Activated CD4-positive, alpha-beta T cell treated with anti-CD3 and anti-CD28 coated beads, Interleukin-2, Interleukin-4, amounts not matched to agents 100 ng/mL and 50 ng/mL, durations not matched to agents 16 hours and 8 hours (primary cell): ENCODE data around the gene MYRIP.
"Not testable (repeated sequence)": the region's sequence is repeated elsewhere in the genome, so short reads cannot be mapped to it uniquely, and the experiment has no call there.

ENCODE experiments used
- DNase-seq: peaks from one replicate; pipeline ENCODE4 v3.0.0-alpha.2; 2020; ENCODE audit warnings: low spot score

The MYRIP gene

DNA sequence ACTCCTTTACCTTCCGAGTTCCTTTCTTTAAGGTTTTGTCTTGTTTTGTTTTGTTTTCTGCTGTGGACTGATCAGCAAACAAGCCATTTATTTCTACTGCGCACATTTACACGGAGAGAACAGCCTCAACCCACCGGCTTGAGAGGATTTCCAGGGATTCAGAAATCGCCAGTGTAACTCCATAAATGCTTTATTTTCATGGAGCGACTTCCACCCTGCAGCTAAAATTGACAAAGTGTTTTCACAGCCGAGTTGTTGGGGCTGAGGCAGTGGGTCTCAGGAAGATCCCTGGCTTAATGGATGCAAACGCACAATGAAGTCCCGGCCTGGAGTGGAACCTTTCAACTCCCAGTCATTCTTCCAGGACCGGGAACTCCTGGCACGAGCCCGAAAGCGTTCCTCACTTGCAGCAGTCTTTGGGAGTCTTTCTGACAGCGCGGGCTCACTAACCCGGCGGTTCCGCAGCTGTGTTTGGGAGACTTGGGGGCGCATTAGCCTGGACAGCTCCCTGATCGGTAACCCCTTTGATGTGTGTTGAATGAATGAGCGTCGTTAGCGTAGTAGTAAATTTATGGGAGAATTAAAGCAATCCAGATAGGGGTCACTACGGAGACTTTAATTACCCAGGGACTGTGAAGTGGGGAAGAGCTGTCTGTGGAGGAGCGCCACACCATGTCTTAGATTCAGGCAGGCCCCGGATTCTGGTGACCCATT is 785 bp upstream of the MYRIP start:
- no peak for DNase-seq

DNA sequence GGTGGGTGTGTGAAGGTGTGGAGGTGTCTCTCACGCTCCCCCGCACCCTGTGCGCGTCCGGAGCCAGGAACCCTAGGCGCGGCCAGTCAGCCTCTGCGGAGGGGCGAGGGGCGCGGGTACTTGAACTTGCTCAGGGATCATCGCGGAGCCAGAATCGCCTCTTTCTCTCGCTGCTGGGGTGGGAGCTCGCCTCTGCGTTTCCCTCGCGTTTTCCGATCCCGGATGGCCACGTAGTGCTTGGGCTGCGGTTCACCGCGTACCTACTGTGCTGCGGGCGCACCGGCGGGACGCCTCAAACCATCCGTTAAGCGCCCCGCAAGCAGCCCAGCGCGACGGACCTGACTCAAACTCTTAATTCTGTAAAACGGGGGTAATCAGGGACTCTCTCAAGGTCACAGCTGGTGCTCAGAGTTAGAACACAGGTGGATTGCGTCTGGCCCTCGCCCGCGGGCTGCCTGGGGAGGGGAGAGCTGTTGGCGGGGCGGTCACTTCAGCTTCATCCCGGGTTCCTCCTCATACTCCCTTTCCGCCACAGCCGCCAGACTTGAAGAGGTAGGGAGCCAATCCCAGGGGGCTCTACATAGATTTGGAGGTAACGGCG is 686 bp downstream of the MYRIP start:
- no peak for DNase-seq

DNA sequence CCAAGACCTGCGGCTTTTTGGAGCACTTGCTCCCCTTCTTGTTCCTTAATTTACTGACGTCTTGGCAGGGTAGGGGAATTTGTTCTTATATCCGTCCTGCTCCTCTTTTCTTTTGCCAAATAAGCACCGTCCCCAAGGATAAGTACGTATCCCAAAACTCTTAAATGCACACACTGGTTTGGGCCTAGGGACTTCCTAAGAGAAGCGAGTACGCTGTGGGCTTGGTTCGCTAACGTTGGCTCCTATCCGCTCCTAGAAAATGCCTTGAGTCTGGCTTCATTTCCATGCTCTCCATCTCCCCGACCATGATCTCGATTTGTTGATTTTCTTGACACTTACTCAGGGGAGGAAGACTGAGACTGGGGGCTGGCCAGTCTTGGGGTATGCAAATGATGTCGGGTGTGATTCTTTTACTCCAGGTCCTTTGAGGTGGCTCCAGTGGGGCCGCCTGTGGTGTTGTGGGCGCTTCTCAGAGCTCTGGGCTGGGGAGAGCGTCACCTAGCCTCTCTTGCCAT is 1.3 kb downstream of the MYRIP start:
- no peak for DNase-seq

DNA sequence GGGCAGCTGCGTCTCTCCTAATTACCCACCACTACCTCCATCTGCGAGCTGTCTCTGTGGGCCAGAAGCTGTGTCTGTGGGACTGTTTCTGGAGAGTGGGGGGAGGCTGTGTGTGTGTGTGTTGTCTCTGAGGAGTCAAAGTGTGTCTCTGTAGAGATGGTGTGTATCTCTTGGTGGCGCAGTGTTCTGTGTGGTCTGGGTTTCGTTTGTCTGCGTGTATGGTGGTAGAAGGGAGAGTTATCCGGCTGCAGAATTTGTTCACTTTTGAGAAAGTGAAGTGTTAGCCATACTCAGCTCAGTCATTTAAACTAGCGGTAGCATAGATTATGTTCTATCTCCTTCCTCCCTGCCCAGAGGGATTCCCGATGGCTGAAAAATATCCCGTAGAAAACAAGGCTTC is 2.2 kb downstream of the MYRIP start:
- no peak for DNase-seq

DNA sequence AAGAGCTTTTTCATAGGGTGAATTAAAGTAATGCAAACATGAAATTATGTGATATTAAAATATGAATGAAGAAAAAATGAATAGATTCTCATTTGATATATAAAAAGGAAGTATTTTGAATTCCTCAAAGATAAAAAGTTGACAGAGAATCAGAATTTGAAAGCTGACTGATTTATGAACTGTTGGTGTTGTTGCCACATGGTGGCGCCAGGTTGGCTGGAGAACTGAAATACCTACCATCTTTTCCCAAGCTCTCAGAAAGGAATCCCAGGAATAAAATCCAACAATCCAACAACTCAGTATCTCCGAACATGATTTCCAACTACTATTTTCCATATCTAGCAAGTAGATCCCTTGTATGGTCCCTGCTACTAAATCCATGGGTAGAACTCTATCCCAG is 3.1 kb downstream of the MYRIP start:
- no peak for DNase-seq

DNA sequence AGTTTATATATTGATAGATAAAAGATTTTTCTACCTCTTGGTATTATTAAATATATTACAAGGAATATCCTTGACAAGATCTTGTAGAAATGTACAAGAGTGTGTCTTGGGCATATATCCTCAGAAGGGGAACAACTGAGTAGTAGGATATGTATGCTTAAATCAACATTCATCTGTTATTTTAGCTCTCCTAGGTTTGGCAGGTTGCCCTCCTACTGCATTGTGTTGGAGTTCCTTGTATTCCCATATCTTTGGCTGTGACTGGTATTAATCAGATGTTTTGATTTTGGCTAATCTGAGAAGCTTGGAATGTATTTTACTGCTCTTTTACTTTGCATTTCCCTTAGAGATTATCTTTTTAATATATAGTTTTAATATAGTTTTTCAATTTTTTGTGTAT is 4.6 kb downstream of the MYRIP start:
- DNase-seq = no peak

DNA sequence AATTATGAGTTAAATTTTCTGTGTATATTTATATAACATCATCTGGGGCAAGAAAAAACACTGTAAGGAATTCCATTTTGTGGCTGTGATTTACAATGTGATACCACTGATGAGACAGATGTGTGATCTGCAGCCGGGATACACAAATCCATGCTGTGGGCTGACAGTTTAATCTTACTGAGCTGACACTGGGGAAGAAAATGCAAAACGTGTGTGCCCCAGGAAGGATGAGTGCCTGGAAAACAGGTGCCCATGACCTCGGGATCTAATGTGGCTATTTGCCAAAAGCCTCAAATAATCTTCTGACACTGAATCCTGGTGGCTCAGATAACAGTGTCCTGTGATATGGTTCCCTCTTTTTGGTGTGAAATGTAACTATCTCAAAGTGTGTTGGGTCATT is 10.5 kb downstream of the MYRIP start:
- no peak for DNase-seq

DNA sequence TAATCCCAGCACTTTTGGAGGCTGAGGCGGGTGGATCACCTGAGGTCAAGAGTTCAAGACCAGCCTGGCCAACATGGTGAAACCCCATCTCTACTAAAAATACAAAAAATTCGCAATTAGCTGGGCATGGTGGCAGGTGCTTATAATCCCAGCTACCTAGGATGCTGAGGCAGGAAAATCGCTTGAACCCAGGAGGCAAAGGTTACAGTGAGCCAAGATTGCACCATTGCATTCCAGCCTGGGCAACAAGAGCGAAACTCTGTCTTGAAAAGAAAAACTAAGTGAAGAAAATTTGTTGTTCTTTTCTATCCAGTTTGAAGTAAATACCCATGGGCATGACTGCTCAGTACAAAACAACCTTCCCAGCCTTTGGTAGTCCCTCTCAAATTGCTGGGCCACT is 24.4 kb downstream of the MYRIP start:
- DNase-seq = not testable (repeated sequence)

DNA sequence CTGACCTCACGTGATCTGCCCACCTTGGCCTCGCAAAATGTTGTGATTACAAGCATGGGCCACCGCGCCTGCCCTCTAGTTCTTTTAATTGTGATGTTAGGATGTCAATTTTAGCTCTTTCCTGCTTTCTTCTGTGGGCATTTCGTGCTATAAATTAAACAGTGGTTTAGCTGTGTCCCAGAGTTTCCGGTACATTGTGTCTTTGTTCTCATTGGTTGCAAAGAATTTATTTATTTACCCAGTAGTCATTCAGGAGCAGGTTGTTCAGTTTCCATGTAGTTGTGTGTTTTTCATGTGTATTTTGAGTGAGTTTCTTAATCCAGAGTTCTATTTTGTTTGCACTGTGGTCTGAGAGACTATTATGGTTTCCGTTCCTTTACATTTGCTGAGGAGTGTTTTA is 30.1 kb downstream of the MYRIP start:
- DNase-seq = no peak

DNA sequence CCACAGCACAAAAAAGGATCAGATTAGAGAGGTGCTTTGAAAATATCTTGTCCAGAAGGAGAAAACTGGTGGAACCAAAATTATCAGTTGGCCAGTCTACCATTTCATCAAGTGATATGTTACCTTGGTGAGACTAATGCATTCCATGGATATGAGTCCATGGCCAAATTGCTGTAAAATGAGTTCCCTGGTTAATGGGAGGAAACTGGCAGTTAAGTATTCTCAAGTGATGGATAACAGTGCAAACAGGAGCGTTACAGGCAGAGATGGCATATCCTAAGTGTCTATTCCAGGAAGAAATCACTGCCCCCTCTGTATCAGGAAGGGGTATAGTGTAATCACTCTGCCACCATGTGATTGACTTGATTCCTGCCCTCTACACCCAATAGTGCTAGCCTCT is 34.0 kb downstream of the MYRIP start:
- DNase-seq = no peak

DNA sequence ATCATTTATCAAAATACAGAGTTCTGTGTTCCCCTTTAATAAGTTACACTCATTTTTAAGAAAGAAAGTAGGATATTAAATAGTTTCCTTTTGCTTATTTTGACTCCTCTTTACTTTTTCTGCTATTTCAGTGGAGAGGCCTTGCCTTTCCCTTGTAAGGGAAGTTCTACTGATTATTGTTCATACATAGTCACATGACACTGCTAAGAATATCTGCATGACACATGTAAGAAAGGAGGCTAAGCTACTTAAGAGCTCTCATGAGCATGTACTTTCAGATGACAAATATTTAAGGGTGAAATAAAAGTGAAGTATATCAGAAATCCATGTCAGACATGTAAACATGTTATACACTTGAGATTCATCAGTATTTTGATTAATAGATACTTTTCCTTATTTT is 39.0 kb downstream of the MYRIP start:
- no peak for DNase-seq

DNA sequence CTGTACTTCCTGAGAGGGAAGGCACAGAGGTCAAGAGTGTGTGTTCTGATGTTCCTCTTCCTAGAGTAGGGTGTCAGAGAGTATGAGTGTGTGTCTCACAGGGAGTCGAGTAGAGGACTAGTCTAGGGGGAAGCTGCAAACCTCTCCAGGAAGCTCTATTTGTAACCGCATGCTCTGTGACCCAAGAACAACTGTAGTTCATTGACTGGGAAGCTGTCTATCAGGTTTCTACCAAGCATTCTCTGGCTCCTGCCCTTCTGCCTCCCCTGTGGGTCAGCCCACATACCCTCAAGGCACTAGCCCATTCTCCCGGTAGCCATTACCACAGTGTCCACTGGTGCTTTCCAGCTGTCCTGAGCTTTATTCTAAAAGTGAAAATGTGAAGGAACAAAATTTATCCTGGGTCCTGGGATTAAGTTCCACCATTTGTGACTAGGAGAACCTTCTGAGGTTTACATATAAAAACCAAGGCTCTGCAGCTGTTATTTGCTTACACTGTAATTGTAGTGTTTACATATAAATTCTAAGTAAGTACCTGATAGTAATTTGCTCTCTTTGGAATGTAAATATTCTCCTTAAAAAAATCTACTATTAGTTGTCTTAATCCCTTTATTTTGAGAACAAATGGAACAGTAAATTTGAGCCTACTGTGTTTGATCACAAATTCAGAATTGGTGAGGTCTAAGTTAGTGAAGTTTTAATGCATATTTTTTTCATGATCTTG is 40.7 kb downstream of the MYRIP start:
- DNase-seq = no peak

DNA sequence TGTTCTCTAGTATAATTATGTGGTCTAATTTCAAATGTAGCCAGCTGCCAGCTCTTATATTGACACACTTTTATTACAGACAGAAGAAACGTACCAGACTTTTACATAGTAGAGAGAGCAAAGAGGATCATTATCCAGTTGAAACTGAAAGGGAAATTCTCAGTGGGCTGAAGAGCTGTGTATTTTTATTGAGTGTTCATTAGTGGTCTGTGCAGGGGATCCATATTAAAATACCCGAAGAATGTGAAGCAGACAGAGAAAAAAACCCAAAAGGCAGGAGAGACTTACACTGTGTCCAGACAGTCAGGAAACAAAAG is 41.3 kb downstream of the MYRIP start:
- DNase-seq = no peak

DNA sequence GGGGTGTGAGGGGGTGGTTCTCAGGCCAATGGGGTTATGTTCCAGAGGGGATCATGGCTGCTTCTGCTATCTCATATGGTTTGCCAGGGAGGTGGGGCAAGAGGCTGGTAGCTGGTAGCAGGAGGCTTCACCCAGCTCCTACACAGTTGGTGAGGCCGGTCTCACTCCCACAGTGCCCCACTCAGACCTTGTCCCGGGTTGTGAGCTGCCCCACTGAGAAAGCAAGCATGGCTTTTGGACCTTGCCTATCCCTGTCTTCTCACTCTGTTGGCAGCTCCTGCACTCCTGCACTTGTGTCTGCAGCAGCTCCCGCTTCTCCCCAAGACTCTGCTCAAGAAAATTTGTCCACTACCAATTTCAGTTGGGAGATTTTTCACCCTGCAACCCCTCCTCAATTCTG is 46.1 kb downstream of the MYRIP start:
- DNase-seq = no peak

DNA sequence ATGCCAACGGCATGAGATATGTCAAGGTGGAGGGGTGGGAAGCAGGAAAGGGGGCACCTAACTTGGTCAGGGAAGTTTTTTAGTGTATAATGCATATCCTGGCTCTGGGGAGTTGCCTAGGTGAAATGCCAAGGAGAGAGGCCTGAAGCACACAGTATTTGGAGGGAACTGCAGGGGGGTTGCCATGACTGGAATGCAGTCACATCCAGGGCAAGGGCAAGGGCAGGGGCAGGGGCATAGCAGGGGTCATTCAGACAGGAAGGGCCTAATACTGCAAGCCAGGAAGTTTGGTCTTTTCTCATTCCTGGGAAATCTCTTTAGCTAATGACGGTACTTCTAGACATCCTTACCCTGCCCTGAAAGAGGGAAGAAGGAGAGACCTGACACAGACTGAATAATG is 60.5 kb downstream of the MYRIP start:
- DNase-seq = no peak

DNA sequence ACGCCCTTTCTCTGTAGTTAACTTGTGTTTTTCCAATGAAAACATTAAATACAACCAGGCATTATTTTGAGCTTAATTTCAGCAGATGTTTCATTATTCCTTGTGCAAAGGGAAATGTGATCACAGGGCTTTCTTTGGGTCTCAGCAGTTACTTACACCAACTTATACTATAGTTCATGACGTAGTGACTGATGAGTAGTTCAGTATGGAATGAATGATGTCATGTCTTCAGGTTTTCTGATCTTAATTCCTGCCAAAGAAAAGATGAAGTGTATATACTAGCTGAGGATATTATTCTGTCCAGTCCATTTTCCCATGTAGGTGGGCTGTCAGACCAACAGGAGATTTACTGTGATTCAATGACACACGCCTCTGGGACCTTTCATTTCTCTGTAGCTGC is 61.3 kb downstream of the MYRIP start:
- DNase-seq = no peak

DNA sequence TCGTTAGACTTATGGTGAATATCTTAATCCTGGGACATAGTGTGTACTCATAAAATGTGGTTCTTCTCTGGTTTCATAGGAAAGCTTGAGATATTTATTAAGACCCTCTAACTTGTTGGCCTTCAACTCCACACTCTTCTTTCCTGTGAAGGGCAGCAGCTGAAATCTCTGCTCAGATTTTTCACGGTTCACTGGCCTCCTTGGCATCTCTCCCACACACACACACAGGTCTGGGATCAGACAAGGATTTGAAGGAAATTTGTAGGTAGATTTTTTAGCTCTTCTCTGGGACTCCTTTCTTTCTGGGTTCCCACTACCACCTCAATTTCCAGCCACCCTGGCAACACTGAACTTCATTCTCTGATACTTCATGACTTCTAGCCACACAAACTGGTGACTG is 70.2 kb downstream of the MYRIP start:
- no peak for DNase-seq

DNA sequence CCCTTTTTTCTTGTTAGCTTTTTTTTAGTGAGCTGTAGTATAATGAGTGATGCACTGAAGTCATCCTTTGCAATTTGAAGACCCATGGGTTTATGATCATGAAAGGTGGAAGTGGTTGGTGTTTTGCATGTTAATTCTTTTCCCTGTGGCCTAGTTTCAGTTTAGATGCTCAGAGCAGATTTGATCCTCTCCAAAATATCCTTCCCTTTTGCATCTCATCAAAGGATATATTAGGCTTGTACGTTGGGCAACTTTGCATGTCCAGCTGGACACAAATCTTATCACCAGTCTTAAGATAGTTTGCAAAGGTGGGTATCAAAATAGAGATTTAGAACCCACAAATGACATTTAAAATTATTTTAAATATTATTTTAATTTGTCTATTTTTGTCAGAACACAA is 72.7 kb downstream of the MYRIP start:
- no peak for DNase-seq

DNA sequence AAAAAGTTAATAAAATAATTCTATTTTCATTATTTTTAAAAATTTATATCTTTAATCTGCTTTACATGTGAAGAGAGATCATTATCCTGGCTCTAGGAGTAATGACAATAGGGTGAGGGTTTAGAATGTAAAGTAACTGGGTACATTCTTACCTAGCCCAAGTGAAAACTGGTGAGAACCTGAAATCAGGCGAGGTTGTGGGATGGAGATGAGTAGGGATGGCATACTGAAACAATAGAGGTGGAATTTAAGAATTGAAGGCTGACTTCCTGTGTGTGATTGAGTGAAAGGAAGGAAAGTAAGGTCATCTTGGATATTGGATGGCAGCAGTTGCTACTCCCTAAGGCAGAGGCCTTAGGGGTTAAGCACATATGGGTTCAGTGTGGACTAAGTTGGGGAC is 82.7 kb downstream of the MYRIP start:
- no peak for DNase-seq

DNA sequence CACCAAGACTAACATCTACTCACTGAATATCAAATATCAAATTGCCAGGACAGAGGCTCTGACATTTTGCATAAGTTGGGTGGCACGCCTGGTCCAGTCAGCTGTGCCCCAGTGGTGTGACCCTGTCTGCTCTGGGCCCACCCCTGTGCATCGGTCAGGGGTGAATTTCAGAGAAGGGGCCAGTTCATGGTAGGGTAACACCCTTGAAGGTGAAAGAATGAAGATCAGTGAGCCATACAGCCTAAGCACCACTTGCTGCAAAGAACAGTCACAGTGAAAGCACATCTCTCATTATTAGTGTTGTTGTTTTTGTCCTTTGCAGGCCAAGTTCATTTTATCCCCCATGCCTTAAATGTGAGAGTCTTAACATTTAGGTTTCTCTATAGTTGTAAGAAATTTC is 86.8 kb downstream of the MYRIP start:
- DNase-seq = no peak

DNA sequence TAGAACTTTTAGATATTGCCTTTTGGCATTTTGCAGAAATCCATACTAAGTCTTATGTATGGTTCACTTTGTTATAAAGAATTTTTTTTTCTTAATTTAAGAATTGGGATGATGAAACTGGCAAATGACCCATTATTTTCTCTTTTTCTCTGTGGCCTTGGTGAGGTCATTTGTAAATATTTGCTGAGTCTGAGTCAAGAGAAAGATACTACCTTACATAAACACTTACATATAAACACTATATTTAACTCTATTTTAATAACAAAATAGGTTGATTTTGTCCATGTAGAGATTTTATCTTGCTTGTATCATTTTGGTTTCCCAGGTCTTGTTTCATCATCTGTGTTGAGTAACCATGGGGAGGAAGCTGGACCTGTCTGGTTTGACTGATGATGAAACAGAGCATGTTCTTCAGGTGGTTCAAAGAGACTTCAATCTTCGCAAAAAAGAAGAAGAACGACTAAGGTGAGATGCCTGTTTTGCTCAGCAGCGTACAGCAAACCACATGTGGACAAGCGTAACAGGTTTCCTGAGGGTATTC is 91.1 kb downstream of the MYRIP start:
- no peak for DNase-seq

DNA sequence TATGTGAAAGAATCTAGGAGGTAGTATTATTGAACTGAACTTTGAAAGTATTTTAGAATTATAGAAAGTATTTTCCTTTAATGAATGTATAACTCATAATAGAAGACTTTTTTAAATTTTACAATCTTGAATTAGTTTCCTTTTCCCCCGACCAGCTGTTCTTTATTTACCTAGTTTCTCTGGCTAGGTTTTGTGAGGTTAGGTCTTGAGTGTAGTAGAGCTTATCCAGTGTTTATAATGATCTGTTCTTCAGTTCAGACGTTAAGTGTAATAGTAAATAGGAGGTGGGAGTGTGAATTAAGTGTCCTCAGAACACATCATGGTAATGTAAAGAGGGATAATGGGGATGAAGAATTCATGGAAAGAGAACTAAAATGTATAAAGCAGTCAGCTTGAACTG is 93.8 kb downstream of the MYRIP start:
- no peak for DNase-seq

DNA sequence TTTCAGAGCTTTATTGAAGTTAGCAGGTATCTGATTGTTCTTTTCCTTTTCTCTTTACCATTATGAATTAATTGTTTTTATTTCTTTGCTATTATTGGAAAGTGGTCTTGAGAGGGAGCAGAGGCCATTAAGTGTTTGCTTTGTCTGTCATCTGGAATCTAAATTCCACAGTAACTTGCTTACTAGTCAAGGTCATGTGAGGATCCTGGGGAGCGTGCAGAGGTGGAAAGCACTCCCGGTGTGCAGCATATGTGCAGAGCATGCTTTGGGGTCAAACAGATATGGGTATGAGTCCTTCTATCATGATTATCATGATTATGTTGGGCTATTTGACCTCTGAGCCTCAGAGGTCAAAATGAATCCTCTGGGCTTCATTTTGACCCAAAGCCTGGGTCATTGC is 96.4 kb downstream of the MYRIP start:
- no peak for DNase-seq
